ENCODE results near the gene RIMS4. TPM values are rescaled to one million over a fixed set of nuclear protein-coding genes. Genes with fewer than 3 reads are reported as not detected.

The RIMS4 gene
- total and polyA plus RNA-seq, 2 of the 13 experiments (the other 11 are each of a cell fraction or from before 2014, with no cell fraction given) = 0.01 to 0.07 TPM

GRCh38 chr20:44733341-44734069, 76.8 kb downstream of the RIMS4 start (continued):
- TF ChIP-seq, protein P1, sequence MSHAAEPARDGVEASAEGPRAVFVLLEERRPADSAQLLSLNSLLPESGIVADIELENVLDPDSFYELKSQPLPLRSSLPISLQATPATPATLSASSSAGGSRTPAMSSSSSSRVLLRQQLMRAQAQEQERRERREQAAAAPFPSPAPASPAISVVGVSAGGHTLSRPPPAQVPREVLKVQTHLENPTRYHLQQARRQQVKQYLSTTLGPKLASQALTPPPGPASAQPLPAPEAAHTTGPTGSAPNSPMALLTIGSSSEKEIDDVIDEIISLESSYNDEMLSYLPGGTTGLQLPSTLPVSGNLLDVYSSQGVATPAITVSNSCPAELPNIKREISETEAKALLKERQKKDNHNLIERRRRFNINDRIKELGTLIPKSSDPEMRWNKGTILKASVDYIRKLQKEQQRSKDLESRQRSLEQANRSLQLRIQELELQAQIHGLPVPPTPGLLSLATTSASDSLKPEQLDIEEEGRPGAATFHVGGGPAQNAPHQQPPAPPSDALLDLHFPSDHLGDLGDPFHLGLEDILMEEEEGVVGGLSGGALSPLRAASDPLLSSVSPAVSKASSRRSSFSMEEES (CRISPR knock-in tag; IDR thresholded peaks at IDR 0.05) = no peak
- TF ChIP-seq CBX5 (CRISPR knock-in tag; IDR thresholded peaks at IDR 0.05; ENCODE audit: borderline replicate concordance) = peak; percentile 32; the same call in 1 of the 2 replicates
- no peak for TF ChIP-seq ZBTB8A (CRISPR knock-in tag; IDR thresholded peaks at IDR 0.05; ENCODE audit: borderline replicate concordance, low read depth)
- peak; percentile 70; the same call in 1 of the 2 replicates for TF ChIP-seq KDM2A (CRISPR knock-in tag; IDR thresholded peaks at IDR 0.05; ENCODE audit: borderline replicate concordance, low read depth)
- no peak for TF ChIP-seq LRRFIP1 (CRISPR knock-in tag; conservative IDR thresholded peaks at IDR 0.05)
- TF ChIP-seq NFKB2 (CRISPR knock-in tag; IDR thresholded peaks at IDR 0.05; ENCODE audit: borderline replicate concordance) = no peak; the same call in 1 of the 2 replicates
- no peak for TF ChIP-seq ZBTB4 (CRISPR knock-in tag; IDR thresholded peaks at IDR 0.05; ENCODE audit: borderline replicate concordance)
- TF ChIP-seq CBX2 (IDR thresholded peaks at IDR 0.05; ENCODE audit: low read depth, low read length) = no peak
- no peak for TF ChIP-seq CBX2 (CRISPR knock-in tag; IDR thresholded peaks at IDR 0.05; ENCODE audit: low read depth)
- TF ChIP-seq ZNF839 (CRISPR knock-in tag; IDR thresholded peaks at IDR 0.05; ENCODE audit: borderline replicate concordance) = no peak; the same call in 1 of the 2 replicates
- TF ChIP-seq SOX6 (IDR thresholded peaks at IDR 0.05) = no peak
- TF ChIP-seq SOX6 (CRISPR knock-in tag; IDR thresholded peaks at IDR 0.05) = no peak
- TF ChIP-seq ZNF777 (CRISPR knock-in tag; IDR thresholded peaks at IDR 0.05) = no peak
- no peak for TF ChIP-seq CBFB (CRISPR knock-in tag; IDR thresholded peaks at IDR 0.05)
- TF ChIP-seq RERE (CRISPR knock-in tag; IDR thresholded peaks at IDR 0.05; ENCODE audit: low read depth) = no peak
- peak; percentile 71; the same call in 1 of the 2 replicates for TF ChIP-seq ZNF12 (CRISPR knock-in tag; IDR thresholded peaks at IDR 0.05)
- 0 out of 2 replicates have a peak, but pooled peaks have one; percentile 14 for TF ChIP-seq FOXO1 (CRISPR knock-in tag; IDR thresholded peaks at IDR 0.05)
